Loucy (cell line): ENCODE data around the gene MGLL.

ENCODE experiments used
- H2AFZ ChIP-seq: fragments of 200-600 bp; sonication (generic); 2 replicates; pipeline ENCODE4 v1.6.0; 2016; ENCODE audit warnings: antibody characterized with exemption, mild to moderate bottlenecking, low read length, moderate library complexity
- H3F3A ChIP-seq: fragments of 200-600 bp; 2 replicates; pipeline ENCODE4 v1.6.0; 2016; ENCODE audit warnings: antibody characterized with exemption, low read depth, mild to moderate bottlenecking
- H3K27me3 ChIP-seq: fragments of 200-600 bp; sonication (generic); 2 replicates; pipeline ENCODE4 v1.6.1; 2014; ENCODE audit warnings: low read length, mild to moderate bottlenecking; ENCODE audit not compliant: insufficient read depth, poor library complexity, severe bottlenecking
- H3K36me3 ChIP-seq: fragments of 200-600 bp; sonication (generic); 2 replicates; pipeline ENCODE4 v1.6.1; 2016; ENCODE audit warnings: low read length; ENCODE audit not compliant: insufficient read depth
- H3K4me1 ChIP-seq: fragments of 200-600 bp; sonication (generic); 2 replicates; pipeline ENCODE4 v1.5.1; 2014; ENCODE audit warnings: low read length, mild to moderate bottlenecking; ENCODE audit not compliant: insufficient read depth, poor library complexity, severe bottlenecking
- H3K4me2 ChIP-seq: fragments of 200-600 bp; sonication (generic); 2 replicates; pipeline ENCODE4 v1.6.0; 2014; ENCODE audit warnings: antibody characterized with exemption, low read length, low read depth, mild to moderate bottlenecking; ENCODE audit not compliant: poor library complexity, severe bottlenecking
- H3K4me3 ChIP-seq: fragments of 200-600 bp; sonication (generic); 2 replicates; pipeline ENCODE4 v1.5.1; 2014; ENCODE audit warnings: low read length, mild to moderate bottlenecking, mixed read lengths; ENCODE audit not compliant: poor library complexity, severe bottlenecking
- H3K79me2 ChIP-seq: fragments of 200-600 bp; sonication (generic); 2 replicates; pipeline ENCODE4 v1.6.1; 2014; ENCODE audit warnings: low read length; ENCODE audit not compliant: insufficient read depth
- H3K9ac ChIP-seq: fragments of 200-600 bp; sonication (generic); 2 replicates; pipeline ENCODE4 v1.6.0; 2014; ENCODE audit warnings: mild to moderate bottlenecking, low read depth, low read length, moderate library complexity; ENCODE audit not compliant: poor library complexity, severe bottlenecking
- H3K9me2 ChIP-seq: fragments of 200-600 bp; sonication (generic); replicated peaks from 2 replicates; pipeline ENCODE4 v1.6.1; 2016; ENCODE audit warnings: low read depth, low read length, mixed read lengths
- H3K9me3 ChIP-seq: fragments of 200-600 bp; sonication (generic); 2 replicates; pipeline ENCODE4 v1.6.1; 2014; ENCODE audit warnings: mild to moderate bottlenecking, antibody characterized with exemption, low read length, low read depth; ENCODE audit not compliant: insufficient read depth
- H4K20me1 ChIP-seq: fragments of 200-600 bp; sonication (generic); 2 replicates; pipeline ENCODE4 v1.6.0; 2014; ENCODE audit warnings: antibody characterized with exemption, low read length, mild to moderate bottlenecking; ENCODE audit not compliant: insufficient read depth, poor library complexity, severe bottlenecking
- CTCF ChIP-seq: fragments of 200-600 bp; sonication (generic); conservative IDR thresholded peaks from 2 replicates; pipeline ENCODE4 v1.5.1; 2014; ENCODE audit warnings: mild to moderate bottlenecking, antibody characterized with exemption, low read length
- EZH2phosphoT487 ChIP-seq: fragments of 200-600 bp; IDR thresholded peaks from 2 replicates; pipeline ENCODE4 v1.6.1; 2018; ENCODE audit warnings: antibody characterized with exemption, mild to moderate bottlenecking, moderate library complexity, borderline replicate concordance

Gene MGLL

GRCh38 chr3:127801731-127802313 is 20.5 kb downstream of the MGLL start:
- Histone ChIP-seq H3K9me3 (no peaks in the 10 kb centered on the region), H3K27me3 (no peaks in the 10 kb centered on the region), H2AFZ (no peak overlapping the region), H3K4me1 (peaks cover 80% of the 10 kb centered on the region), H3K9me2 (no peaks in the 10 kb centered on the region), H3K4me2 (peak overlapping the region; percentile 43), H3K9ac (peak overlapping the region; percentile 53), H3K79me2 (peaks cover 78% of the 10 kb centered on the region), H3K36me3 (peaks cover 34% of the 10 kb centered on the region; the same call in 1 of the 2 replicates), H3F3A (peaks cover 16% of the 10 kb centered on the region), H3K4me3 (peak overlapping the region; percentile 23), H4K20me1 (no peaks in the 10 kb centered on the region)
- TF ChIP-seq EZH2phosphoT487 (no peak), CTCF (no peak)

- H3K27me3 ChIP-seq: no peaks in the 10 kb centered on the region
Observed at GRCh38 chr3:127800508-127800907, 21.8 kb downstream of the MGLL start.

GRCh38 chr3:127799476-127800222 is 22.7 kb downstream of the MGLL start:
- no peaks in the 10 kb centered on the region for H4K20me1 ChIP-seq
- H3K27me3 ChIP-seq: no peaks in the 10 kb centered on the region
- peaks cover 16% of the 10 kb centered on the region for H3F3A ChIP-seq
- peaks cover 40% of the 10 kb centered on the region; the same call in 1 of the 2 replicates for H3K36me3 ChIP-seq
- peak overlapping the region; percentile 53 for H3K4me3 ChIP-seq
- peak overlapping the region; percentile 76 for H3K9ac ChIP-seq
- TF ChIP-seq CTCF (no peak), EZH2phosphoT487 (no peak)
- H3K9me2 ChIP-seq: no peaks in the 10 kb centered on the region
- peak overlapping the region; percentile 67 for H3K4me2 ChIP-seq
- H2AFZ ChIP-seq: no peak overlapping the region
- peaks cover 77% of the 10 kb centered on the region for H3K79me2 ChIP-seq
- peaks cover 72% of the 10 kb centered on the region for H3K4me1 ChIP-seq
- no peaks in the 10 kb centered on the region for H3K9me3 ChIP-seq

More at GRCh38 chr3:127800508-127800907, 21.8 kb downstream of the MGLL start:
- Histone ChIP-seq H3K9me2 (no peaks in the 10 kb centered on the region), H4K20me1 (no peaks in the 10 kb centered on the region), H3K36me3 (peaks cover 35% of the 10 kb centered on the region; the same call in 1 of the 2 replicates), H3K4me3 (peak overlapping the region; percentile 53), H2AFZ (no peak overlapping the region), H3K4me1 (peaks cover 81% of the 10 kb centered on the region), H3K9me3 (no peaks in the 10 kb centered on the region), H3K79me2 (peaks cover 77% of the 10 kb centered on the region), H3F3A (peaks cover 16% of the 10 kb centered on the region), H3K9ac (peak overlapping the region; percentile 82), H3K4me2 (peak overlapping the region; percentile 67)
- TF ChIP-seq CTCF (no peak), EZH2phosphoT487 (no peak)
